GM18520 (cell line): ENCODE measurements around the gene MED23.

Experiments used
- ATAC-seq: cut with Tn5 transposase; IDR thresholded peaks from one replicate; pipeline ENCODE4 v1.9.1; 2021; ENCODE audit not compliant: unreplicated experiment

The MED23 gene

GRCh38 chr6:131627724-131628682 is at the start of gene MED23:
Gene MED23, minus strand, starts transcription at chr6:131628242. Its CDS starts 193 bp downstream, at chr6:131628049.
- peak; percentile 90 for ATAC-seq

- ATAC-seq: no peak
Measured at GRCh38 chr6:131673184-131673583, 45.1 kb upstream of the MED23 start.

- no peak for ATAC-seq
Measured at GRCh38 chr6:131669891-131670290, 41.8 kb upstream of the MED23 start.

- no peak for ATAC-seq
Measured at GRCh38 chr6:131663578-131664165, 35.6 kb upstream of the MED23 start.

- ATAC-seq: no peak
Measured at GRCh38 chr6:131660195-131660594, 32.2 kb upstream of the MED23 start.

GRCh38 chr6:131658287-131658686 is 30.2 kb upstream of the MED23 start:
- ATAC-seq: no peak

- ATAC-seq: no peak
Measured at GRCh38 chr6:131657630-131658111, 29.6 kb upstream of the MED23 start.

GRCh38 chr6:131657222-131657621 is 29.2 kb upstream of the MED23 start:
- no peak for ATAC-seq

GRCh38 chr6:131656667-131657066 is 28.6 kb upstream of the MED23 start:
- ATAC-seq: no peak

GRCh38 chr6:131655951-131656350 is 27.9 kb upstream of the MED23 start:
- no peak for ATAC-seq

GRCh38 chr6:131655387-131655786 is 27.3 kb upstream of the MED23 start:
- ATAC-seq: no peak

- ATAC-seq: no peak
Measured at GRCh38 chr6:131654326-131654725, 26.3 kb upstream of the MED23 start.

GRCh38 chr6:131652472-131652871 is 24.4 kb upstream of the MED23 start:
- ATAC-seq: no peak

GRCh38 chr6:131651782-131652181 is 23.7 kb upstream of the MED23 start:
- ATAC-seq: no peak

GRCh38 chr6:131646249-131646670 is 18.2 kb upstream of the MED23 start:
- ATAC-seq: no peak

- ATAC-seq: no peak
Measured at GRCh38 chr6:131645846-131646245, 17.8 kb upstream of the MED23 start.

GRCh38 chr6:131644921-131645320 is 16.9 kb upstream of the MED23 start:
- ATAC-seq: no peak

- no peak for ATAC-seq
Measured at GRCh38 chr6:131643855-131644460, 15.9 kb upstream of the MED23 start.

GRCh38 chr6:131642987-131643611 is 15.1 kb upstream of the MED23 start:
- ATAC-seq: no peak

- ATAC-seq: no peak
Measured at GRCh38 chr6:131642565-131642964, 14.5 kb upstream of the MED23 start.

- no peak for ATAC-seq
Measured at GRCh38 chr6:131641554-131641953, 13.5 kb upstream of the MED23 start.
